ENCODE results near the gene PRR32.
"Not testable (repeated sequence)": the region's sequence is repeated elsewhere in the genome, so short reads cannot be mapped to it uniquely, and the experiment has no call there.

Gene PRR32

GRCh38 chrX:126819429-126819828 lies at the start of gene PRR32:
Gene PRR32, plus strand, starts transcription at chrX:126819729. Its CDS starts 115 bp downstream, at chrX:126819844.
- FAIRE-seq, result no peak
- no peak for DNase-seq (ENCODE audit: low spot score)

GRCh38 chrX:126770179-126770578 lies 49.4 kb upstream of the PRR32 start:
- FAIRE-seq (no peak), DNase-seq (ENCODE audit: low spot score) (peak; percentile 4)

GRCh38 chrX:126785539-126785938 lies 34.0 kb upstream of the PRR32 start:
- FAIRE-seq (no peak), DNase-seq (ENCODE audit: low spot score) (no peak)

- FAIRE-seq, result no peak
- no peak for DNase-seq (ENCODE audit: low spot score)
These were observed 20.5 kb upstream of the PRR32 start for GRCh38 chrX:126799059-126799458.

GRCh38 chrX:126806784-126807183 lies 12.7 kb upstream of the PRR32 start:
- FAIRE-seq; DNase-seq (ENCODE audit: low spot score): not testable (repeated sequence)

- no peak for FAIRE-seq
- DNase-seq (ENCODE audit: low spot score), result no peak
These were observed 3.7 kb upstream of the PRR32 start for GRCh38 chrX:126815806-126816205.

- no peak for FAIRE-seq
- DNase-seq (ENCODE audit: low spot score), result no peak
These were observed 1.3 kb downstream of the PRR32 start for GRCh38 chrX:126820700-126821420.

DNA sequence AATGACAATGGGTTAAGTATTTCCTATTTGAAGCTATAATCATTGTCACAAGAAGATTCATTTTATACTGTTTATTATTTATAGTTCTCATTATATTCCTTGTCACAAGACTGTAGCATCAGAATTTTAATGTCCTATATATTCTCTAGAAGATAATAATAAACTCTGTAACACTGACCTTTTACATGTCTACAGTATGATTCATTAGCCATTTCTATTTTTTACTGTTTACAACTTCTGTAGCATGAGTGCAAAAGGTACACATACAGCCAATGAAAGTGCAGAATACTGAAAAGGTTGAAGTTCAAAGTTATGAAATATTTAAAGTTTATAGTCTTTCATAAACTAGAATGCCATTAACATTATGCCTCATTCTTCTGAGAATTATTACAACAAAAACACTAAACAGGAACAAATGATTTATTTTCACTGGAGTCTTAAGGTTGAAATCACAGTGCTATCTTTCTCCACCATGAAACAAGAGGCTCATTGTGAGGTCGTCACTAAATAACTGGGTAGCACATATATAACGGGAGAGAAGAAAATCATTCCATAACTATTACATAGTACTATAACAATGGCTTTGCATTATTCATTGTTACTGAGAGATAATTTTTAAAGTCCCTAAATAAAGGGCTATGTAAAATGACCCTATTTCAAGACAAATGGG lies 4.9 kb downstream of the PRR32 start:
- FAIRE-seq, result no peak
- no peak for DNase-seq (ENCODE audit: low spot score)

GRCh38 chrX:126825566-126826193 lies 6.2 kb downstream of the PRR32 start:
- no peak for DNase-seq (ENCODE audit: low spot score)
- no peak for FAIRE-seq

DNA sequence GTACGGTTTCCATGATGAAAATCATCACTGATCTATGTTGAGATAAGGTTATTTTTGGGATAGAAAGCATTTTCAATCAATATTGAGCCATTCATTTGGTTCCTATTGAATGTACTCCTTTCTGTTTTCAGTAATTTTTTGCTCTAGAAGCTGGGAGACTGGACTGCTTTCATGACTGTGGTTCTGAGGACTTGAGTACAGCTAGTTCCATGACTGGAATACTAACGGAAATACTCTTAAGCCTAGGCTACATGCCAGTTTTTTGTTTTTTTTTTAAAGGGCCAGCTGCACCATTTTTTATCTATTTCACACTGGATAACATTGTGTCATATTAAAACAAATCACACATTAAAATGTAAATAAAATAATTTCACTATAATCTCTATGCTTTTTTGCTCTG lies 16.7 kb downstream of the PRR32 start:
- no peak for FAIRE-seq
- no peak for DNase-seq (ENCODE audit: low spot score)

- DNase-seq (ENCODE audit: low spot score), result no peak
- no peak for FAIRE-seq
These were observed 27.6 kb downstream of the PRR32 start for GRCh38 chrX:126847143-126847542.

- FAIRE-seq, result no peak
- DNase-seq (ENCODE audit: low spot score), result no peak
These were observed 36.5 kb downstream of the PRR32 start for GRCh38 chrX:126855839-126856524.
